BJ (cell line): ENCODE data around the gene QSOX2. TPM values are rescaled to one million over a fixed set of nuclear protein-coding genes. Genes with fewer than 3 reads are reported as not detected.

Experiments
- CTCF ChIA-PET: fragments of 350-600 bp; formaldehyde crosslinking; extraction: SDS; loops from one replicate; lab custom pipeline; 2021; ENCODE audit warnings: antibody characterized with exemption, inconsistent platforms; lab: Yijun Ruan, JAX
- POLR2A ChIA-PET: fragments of 300-600 bp; sonication (Branson Sonifier 250); formaldehyde crosslinking; extraction: SDS; loops from one replicate; lab custom pipeline; 2021; ENCODE audit warnings: antibody characterized with exemption; lab: Charles Lee
- DNase-seq: peaks from one replicate; pipeline ENCODE4 v3.0.0-alpha.2; 2011; ENCODE audit warnings: low read depth
- H3K27me3 ChIP-seq: 2 replicates; pipeline ENCODE4 v1.6.0; 2011; ENCODE audit warnings: low read length; ENCODE audit not compliant: control insufficient read depth, insufficient read depth
- H3K36me3 ChIP-seq: 2 replicates; pipeline ENCODE4 v1.5.1; 2011; ENCODE audit warnings: low read length; ENCODE audit not compliant: control insufficient read depth, insufficient read depth
- H3K4me3 ChIP-seq: 2 replicates; pipeline ENCODE4 v1.5.1; 2011; ENCODE audit warnings: low read depth, mild to moderate bottlenecking, control low read depth, low read length
- polyA plus RNA-seq: library from polyadenylated mRNA; depleted of rRNA; stranded (reverse); fragments of >200 nt; gene quantifications from 2 replicates; pipeline ENCODE4 v1.2.3, GENCODE V29; 2011
- TF ChIP-seq, protein P1 (sequence below): IDR thresholded peaks from 2 replicates; pipeline ENCODE4 v1.5.1; 2011; ENCODE audit warnings: low read depth, mild to moderate bottlenecking, control low read depth, inconsistent platforms, low read length, moderate library complexity; ENCODE audit not compliant: insufficient read depth

QSOX2 gene
- polyA plus RNA-seq, 1 experiment = 7.0 TPM

GRCh38 chr9:136252846-136253245, 7.2 kb upstream of the QSOX2 start:
- TF ChIP-seq, protein P1, sequence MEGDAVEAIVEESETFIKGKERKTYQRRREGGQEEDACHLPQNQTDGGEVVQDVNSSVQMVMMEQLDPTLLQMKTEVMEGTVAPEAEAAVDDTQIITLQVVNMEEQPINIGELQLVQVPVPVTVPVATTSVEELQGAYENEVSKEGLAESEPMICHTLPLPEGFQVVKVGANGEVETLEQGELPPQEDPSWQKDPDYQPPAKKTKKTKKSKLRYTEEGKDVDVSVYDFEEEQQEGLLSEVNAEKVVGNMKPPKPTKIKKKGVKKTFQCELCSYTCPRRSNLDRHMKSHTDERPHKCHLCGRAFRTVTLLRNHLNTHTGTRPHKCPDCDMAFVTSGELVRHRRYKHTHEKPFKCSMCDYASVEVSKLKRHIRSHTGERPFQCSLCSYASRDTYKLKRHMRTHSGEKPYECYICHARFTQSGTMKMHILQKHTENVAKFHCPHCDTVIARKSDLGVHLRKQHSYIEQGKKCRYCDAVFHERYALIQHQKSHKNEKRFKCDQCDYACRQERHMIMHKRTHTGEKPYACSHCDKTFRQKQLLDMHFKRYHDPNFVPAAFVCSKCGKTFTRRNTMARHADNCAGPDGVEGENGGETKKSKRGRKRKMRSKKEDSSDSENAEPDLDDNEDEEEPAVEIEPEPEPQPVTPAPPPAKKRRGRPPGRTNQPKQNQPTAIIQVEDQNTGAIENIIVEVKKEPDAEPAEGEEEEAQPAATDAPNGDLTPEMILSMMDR = no peak

GRCh38 chr9:136252281-136252680, 6.7 kb upstream of the QSOX2 start:
- H3K4me3 ChIP-seq = no peak overlapping the region
- H3K27me3 ChIP-seq = peaks cover 30% of the 10 kb centered on the region
- ChIA-PET POLR2A (no interaction called here), CTCF (no interaction called here)
- TF ChIP-seq, protein P1 = no peak
- no peaks in the 10 kb centered on the region for H3K36me3 ChIP-seq
- no peak for DNase-seq

More at GRCh38 chr9:136252846-136253245, 7.2 kb upstream of the QSOX2 start:
- Histone ChIP-seq H3K4me3 (no peak overlapping the region), H3K36me3 (no peaks in the 10 kb centered on the region), H3K27me3 (peaks cover 30% of the 10 kb centered on the region)
- no peak for DNase-seq
- ChIA-PET POLR2A (no interaction called here), CTCF (no interaction called here)

- Histone ChIP-seq H3K27me3 (peaks cover 33% of the 10 kb centered on the region), H3K4me3 (no peak overlapping the region), H3K36me3 (no peaks in the 10 kb centered on the region)
- TF ChIP-seq, protein P1 = no peak
- DNase-seq = no peak
- ChIA-PET POLR2A (no interaction called here), CTCF (interaction anchor here (1.2 kb wide), 1 partner anchor 29 kb away, joined by 3 read pairs; no protein-coding TSS in a partner anchor)
These were observed 5.9 kb upstream of the QSOX2 start for GRCh38 chr9:136251264-136252115.

- ChIA-PET CTCF (interaction anchor here (1.2 kb wide), 1 partner anchor 30 kb away, joined by 3 read pairs; no protein-coding TSS in a partner anchor), POLR2A (no interaction called here)
- Histone ChIP-seq H3K27me3 (peaks cover 33% of the 10 kb centered on the region), H3K36me3 (no peaks in the 10 kb centered on the region), H3K4me3 (no peak overlapping the region)
- DNase-seq = no peak
- TF ChIP-seq, protein P1 = no peak
These were observed 5.1 kb upstream of the QSOX2 start for GRCh38 chr9:136250676-136251075.

- TF ChIP-seq, protein P1 = no peak
- no peak overlapping the region for H3K4me3 ChIP-seq
- H3K36me3 ChIP-seq = no peaks in the 10 kb centered on the region
- no peak for DNase-seq
- ChIA-PET POLR2A (no interaction called here), CTCF (interaction anchor here (1.2 kb wide), 1 partner anchor 31 kb away, joined by 3 read pairs; no protein-coding TSS in a partner anchor)
- H3K27me3 ChIP-seq = peaks cover 33% of the 10 kb centered on the region
These were observed 4.4 kb upstream of the QSOX2 start for GRCh38 chr9:136249877-136250559.
